Pons (tissue), 1 donor: ENCODE results near the gene SGSM2.
A peak's percentile ranks its signal among the peaks of the same experiment; 100 is the strongest.

Source experiments
- DNase-seq: peaks from one replicate; pipeline ENCODE4 v3.0.0-alpha.2; 2016; ENCODE audit warnings: low spot score

Gene SGSM2

GRCh38 chr17:2336215-2336851 lies 968 bp upstream of the SGSM2 start, which contains the start of gene TSR1:
TSS of gene TSR1 (minus strand) at chr17:2336457. CDS start at chr17:2336427, 30 bp downstream.
- DNase-seq, result peak; percentile 89

DNA sequence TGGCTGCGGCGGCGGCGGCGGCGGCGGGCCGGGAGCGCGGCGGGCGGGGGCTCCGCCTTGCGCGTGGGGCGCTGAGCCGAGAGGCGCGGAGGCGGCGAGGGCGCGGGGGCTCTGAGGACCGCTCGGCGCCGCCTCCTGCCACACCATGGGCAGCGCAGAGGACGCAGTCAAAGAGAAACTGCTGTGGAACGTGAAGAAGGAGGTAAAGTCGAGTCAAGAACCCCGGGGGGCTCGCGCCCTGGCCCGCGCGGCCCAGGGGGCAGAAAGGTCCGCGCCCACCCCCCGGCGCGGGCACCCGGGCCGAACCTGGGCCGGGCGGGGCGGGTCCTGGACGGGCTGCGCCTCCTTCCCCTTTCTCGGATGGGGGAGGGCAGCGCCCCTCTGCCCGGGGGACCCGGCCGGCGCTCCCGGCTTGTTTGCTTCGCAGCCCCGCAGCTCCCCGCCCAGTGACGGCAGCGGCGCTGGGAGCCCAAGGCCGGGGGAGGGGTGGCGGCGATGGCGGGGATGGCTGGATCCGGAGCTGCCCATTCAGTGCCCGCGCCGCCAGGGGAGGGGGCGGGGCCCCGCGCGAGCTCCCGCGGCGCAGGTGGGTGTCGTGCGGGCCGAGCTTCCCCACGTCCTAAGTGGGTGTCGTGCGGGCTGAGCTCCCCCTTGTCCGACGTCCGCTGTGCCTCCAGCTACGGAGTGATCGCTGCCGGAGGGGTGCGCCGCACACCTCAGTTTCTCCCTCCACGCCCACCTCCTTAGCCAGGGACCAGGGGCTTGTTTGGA lies 428 bp downstream of the SGSM2 start:
- no peak for DNase-seq

DNA sequence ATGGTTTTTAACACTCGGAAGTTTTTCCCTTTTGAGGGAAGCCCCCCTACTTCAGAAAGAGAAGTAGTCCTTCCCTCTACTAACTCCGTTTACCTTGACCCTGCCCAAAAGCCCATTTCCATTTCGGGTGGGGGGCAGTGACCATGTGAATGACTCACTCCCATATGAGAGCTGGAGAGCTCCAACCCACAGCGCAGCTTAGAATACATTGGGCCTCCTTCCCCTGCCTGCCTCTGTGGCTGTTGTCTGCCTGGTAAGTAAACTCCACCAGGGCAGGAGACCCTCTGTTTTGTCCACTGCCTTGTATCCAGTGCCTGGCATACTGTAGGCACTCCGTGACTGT lies 985 bp downstream of the SGSM2 start:
- DNase-seq, result no peak

GRCh38 chr17:2343421-2343820 lies 6.1 kb downstream of the SGSM2 start:
- DNase-seq, result no peak

- DNase-seq, result no peak
Measured at GRCh38 chr17:2344528-2344927, 7.2 kb downstream of the SGSM2 start.

- DNase-seq, result no peak
Measured at GRCh38 chr17:2346475-2346874, 9.2 kb downstream of the SGSM2 start.

GRCh38 chr17:2347805-2348685 lies 10.7 kb downstream of the SGSM2 start:
- DNase-seq, result peak; percentile 63

DNA sequence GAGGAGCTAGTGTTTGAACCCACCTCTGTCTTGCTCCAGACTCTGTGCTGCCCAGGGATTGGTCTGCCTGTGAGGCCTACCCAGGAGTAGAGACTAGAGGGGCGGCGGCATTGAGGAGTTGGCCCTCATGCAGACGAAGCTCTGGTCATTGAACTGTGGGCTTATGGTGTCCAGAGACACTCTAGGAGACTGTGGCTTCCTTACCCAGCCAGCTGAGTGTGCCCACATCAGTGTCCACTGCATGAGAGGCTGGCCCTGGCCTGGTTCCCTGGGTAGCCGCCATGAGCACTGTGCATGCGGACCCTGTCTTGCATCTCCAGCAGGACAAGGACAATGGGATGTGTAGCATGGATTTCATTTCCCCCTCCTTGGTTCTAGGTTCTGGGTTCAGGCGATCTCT lies 14.0 kb downstream of the SGSM2 start:
- no peak for DNase-seq

DNA sequence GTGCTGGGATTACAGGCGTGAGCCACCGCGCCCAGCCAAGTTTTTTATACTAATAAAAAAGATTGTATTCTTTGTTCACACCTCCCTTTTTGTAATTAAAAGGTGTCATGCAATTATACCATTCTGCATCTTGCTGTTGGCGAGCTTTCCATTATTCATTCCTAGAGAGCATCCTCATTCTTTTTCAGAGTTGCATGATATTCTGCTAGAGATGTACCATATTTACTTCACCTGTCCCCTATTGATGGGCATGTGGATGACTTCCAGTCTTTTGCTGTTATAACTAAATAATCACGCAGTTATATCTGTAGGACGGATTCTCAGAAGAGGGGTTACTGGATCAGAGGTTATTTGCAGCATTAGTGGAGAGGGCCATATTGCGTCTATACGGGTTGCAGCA lies 17.0 kb downstream of the SGSM2 start:
- no peak for DNase-seq

GRCh38 chr17:2357237-2357636 lies 19.9 kb downstream of the SGSM2 start:
- no peak for DNase-seq

- DNase-seq, result no peak
Measured at GRCh38 chr17:2357931-2358434, 20.7 kb downstream of the SGSM2 start.

DNA sequence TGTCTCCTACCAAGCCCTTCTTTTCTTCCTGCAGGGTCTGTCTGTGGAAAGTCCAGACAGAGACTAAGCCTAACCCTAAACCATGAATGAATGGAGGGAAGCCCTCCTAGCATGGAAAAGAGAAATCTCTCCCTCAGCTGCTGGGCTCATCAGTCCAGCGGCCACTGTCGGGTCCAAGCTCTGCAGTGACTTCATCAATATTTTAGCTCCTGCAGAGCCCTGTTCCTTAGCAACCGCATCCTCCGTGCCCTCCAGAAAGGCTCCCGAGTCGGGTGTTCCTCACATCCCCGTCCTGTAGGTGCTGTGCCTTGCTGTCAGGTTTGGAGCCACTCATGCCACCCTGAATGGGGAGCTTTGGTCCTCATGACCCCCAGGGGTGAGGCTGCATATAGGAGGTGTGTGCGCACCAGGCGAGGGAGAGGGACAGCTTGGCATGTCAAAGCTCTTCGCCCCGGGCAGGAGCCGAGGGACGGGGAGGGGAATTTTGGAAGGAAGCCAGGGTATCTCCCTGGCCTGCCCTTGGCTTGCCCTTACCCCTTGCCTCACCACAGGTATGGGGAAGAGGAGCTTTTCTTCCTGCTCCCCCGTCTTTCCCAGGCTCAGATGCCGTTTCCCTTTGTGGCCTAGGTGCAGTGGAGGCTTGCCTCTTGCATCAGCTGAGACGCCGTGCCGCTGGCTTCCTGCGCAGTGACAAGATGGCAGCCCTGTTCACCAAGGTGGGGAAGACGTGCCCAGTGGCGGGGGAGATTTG lies 23.9 kb downstream of the SGSM2 start:
- DNase-seq, result no peak

DNA sequence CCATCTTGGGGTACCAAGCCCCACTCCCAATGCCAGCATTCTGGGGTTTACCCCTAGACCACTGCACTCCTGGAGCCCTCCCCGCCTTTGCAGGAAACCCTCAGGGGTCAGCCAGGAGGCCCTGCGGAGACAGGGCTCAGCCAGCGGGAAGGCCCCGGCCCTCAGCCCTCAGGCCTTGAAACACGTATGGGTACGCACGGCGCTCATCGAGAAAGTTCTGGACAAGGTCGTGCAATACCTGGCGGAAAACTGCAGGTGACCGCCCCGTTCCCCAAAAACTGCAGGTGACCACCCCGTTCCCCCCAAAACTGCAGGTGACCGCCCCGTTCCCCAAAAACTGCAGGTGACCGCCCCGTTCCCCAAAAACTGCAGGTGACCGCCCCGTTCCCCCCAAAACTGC lies 24.7 kb downstream of the SGSM2 start:
- no peak for DNase-seq

DNA sequence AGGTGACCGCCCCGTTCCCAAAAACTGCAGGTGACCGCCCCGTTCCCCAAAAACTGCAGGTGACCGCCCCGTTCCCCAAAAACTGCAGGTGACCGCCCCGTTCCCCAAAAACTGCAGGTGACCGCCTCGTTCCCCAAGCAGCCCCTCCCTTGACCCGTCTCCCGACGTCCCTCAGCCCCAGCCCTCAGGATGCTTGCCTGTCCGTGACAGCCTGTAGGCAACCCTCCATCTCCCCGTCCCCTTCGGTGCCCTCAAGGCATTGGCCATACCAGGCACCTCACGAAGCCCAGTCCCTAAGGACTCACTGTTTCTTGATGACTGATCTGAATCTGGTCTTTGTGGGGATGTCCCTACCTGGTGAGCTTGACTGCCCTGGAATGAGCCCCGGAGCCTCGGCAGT lies 25.1 kb downstream of the SGSM2 start:
- no peak for DNase-seq

GRCh38 chr17:2362881-2363280 lies 25.6 kb downstream of the SGSM2 start:
- DNase-seq, result no peak

DNA sequence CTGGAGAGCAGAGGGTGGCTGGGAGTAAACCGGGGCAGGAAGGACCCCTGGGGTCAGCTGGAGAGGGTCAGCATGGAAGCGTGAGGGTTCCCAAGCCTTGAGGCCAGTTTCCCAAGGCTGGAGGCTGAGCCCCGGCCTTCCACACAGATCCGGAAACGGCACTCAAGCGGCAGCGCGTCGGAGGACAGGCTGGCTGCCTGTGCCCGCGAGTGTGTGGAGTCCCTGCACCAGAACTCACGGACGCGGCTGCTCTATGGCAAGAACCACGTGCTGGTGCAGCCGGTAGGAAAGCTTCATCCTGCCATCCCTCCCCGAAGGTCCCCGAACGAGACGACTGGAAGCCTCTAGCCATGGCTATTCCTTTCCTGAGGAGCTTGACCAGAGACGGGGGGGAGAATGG lies 26.0 kb downstream of the SGSM2 start:
- DNase-seq, result no peak

GRCh38 chr17:2363851-2364762 lies 26.8 kb downstream of the SGSM2 start:
- no peak for DNase-seq

DNA sequence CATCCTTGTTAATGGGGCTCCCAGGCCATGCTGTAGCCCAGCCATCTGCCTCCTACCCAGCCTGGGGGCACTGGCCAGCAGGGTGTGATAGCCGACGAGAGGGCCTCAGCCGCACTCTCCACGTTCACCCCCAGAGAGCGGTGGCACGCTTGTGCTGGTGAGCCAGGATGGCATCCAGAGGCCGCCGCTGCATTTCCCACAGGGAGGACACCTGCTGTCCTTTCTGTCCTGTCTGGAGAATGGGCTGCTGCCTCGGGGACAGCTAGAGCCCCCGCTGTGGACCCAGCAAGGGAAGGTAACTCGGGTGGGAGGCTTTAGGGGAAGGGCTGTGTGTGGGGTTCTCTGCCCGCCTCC lies 27.4 kb downstream of the SGSM2 start:
- DNase-seq, result no peak

DNA sequence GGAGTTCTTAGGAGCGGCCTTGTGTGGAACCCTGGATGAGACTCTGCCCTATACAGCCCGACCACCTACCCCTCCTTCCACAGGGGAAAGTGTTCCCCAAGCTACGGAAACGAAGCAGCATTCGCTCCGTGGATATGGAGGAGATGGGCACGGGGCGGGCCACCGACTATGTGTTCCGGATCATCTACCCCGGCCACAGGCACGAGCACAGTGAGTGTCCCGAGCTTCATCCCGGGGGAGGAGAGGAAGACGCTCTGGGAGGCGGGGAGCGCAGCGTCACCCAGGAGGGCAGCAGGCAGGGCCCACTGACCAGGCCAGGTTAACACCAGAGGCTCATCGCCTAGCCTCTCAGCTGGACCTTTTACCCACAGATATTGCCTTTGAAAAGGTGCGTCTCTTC lies 27.8 kb downstream of the SGSM2 start:
- no peak for DNase-seq

- no peak for DNase-seq
Measured at GRCh38 chr17:2366747-2367494, 29.6 kb downstream of the SGSM2 start.
